Activated naive CD8-positive, alpha-beta T cell treated with anti-CD3 and anti-CD28 coated beads, Interleukin-2, amount 50 U/mL, for 16 hours (primary cell): ENCODE data around the gene PREP.

Experiments used
- DNase-seq: peaks from one replicate; pipeline ENCODE4 v3.0.0-alpha.2; 2020; ENCODE audit warnings: low read depth, low spot score

PREP gene

DNA sequence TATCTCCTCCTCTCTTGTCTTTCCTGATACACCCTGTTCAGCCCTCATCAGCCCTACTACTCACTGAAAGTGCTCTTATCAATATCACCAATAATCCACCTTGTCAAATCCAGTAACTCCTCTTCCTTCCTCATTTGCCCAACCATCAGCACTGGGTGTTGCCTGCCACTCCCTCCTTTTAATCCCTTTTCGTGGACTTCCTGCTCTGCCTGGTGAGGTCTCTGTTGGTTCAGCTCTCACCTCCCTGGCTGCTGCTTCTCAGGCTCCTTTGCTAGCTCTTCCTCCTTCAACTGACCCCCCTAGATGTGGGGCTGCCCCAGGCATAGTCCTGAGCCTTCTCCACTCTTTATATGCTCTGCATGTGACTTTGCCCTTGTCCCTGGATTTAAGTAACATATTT, 92.5 kb downstream of the PREP start:
- DNase-seq: no peak

DNA sequence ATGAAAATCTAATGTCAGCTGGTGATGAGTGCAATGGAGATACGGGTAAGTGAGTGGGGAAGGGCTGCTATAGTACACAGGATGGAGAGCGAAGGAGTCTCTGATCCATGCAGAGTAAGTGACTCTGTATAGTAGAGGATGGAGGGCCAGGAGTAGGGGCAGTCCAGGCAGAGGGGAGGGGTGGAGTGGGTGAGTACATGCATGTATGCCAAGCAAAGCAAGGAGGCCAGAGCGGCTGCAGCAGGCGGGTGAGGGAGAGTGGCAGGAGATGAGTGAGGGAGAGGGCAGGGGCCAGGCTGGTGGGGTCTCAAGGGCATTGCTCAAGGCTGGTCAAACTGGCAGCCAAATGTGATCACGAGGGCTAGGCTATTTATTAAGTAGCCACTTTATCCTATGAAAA, 94.0 kb downstream of the PREP start:
- no peak for DNase-seq

DNA sequence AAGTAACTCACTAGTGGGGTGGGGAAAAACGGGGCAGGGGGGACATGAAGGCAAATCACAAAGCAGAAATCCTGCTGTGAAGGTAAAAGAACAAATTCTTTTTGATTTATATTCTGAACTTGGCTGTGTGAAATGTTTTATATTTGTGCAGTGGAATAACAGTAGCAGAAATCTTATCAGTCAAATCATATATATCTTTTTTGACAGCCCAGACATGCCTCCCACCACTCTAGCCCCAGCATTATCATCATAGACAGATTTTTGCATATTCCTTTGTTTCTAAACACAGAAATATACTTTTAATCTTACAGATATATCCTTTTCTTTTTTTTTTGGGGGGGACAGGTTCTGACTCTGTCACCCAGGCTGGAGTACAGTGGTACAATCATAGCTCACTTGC, 97.4 kb downstream of the PREP start:
- no peak for DNase-seq

DNA sequence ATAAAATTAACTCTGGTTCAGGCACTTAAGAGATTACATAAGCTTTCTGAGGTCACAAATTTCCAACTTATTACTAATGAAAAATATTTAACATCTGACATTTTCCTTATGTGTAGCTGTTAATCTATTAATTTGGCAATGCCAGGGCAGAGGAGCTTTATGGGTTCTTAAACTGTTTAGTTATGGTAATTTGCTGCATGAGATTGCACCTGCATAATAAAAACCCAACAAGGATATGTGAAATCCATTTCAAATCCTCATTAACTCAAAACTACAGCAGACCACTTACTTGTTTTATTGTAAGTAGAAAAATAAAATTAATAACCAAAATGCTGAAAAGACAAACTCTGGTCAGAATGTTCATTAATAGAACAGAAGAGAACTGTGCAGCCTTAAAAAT, 98.1 kb downstream of the PREP start:
- no peak for DNase-seq

DNA sequence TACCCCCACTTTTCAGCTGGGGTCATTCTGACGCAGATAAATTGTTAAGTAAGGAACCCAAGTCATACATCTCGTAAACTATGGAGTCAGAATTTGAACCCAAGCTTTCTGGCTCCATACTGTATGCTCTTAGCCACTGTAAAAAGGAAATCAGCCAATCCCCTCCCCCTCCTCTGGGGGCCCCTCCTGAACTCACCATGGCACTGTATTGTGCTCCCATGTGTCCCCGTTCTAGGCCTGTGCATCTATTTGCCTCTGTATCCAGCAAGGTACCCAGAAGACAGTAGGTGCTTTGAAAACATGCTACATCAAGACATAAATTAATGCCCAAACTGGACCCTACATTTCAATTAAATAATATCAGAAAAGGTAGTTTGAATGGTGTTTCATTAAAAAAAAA, 98.5 kb downstream of the PREP start:
- DNase-seq: no peak

DNA sequence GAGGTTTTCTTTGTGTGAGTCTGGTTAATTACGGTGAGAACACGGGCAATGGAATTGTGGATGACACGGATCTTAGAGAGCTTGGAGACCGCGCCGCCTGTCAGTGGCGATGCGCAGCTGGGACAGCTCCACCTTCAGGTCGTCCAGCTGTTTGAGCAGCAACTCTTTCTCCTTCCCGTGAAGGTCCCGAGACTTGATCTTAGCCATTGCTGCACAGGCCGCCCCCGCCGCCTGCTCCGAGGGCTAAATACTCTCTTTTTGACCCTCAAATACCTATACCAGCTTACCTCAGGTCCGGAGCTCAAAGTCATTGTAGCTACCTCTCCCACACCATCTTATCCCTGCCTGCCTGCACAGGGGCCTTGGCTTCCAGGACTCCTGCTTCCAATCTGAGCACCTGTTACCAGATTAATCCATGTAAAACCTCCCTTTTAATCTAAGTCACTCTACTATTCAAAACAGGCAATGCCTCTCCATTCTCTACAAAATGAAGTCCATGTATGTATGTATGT, 100.2 kb downstream of the PREP start:
- no peak for DNase-seq

DNA sequence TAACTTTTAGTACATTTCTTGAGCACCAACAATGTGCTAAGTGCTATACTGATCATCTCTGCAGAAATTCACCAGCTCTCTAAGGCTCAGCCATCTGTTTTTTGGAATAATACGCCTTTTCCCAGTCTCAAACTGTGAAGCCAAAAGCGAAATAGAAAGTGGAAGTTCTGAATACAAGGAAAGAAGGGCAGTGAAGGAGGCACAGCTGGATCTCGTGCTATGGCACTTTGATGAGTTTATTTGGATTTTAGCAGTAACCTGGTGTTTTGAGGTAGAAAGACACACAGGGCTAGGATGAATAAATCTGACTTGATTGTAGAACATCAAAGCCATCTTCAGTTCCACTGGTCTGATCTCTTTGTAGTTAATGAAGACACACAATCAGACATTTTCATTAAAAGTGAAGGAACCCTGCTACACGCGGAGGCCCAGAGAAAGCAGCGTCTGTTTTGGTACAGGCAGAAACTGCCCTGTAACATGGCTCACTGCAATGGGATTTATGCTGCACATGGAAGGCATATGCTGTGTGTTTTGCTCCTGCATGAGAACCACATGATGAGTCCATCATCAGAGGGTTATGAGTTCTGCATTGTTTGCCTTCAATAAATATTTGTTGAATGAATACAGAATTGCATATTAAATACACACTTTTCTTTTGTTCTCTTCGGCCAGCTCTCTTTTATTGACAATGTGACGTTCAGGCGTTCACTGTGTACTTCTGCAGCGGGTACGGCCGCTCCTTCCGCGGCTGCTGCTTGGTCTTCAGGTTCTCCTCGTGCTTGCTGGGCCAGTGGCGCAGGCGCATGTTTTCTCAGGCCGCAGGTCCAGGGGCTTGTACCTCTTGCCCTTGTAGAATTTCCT, 100.9 kb downstream of the PREP start:
- no peak for DNase-seq

DNA sequence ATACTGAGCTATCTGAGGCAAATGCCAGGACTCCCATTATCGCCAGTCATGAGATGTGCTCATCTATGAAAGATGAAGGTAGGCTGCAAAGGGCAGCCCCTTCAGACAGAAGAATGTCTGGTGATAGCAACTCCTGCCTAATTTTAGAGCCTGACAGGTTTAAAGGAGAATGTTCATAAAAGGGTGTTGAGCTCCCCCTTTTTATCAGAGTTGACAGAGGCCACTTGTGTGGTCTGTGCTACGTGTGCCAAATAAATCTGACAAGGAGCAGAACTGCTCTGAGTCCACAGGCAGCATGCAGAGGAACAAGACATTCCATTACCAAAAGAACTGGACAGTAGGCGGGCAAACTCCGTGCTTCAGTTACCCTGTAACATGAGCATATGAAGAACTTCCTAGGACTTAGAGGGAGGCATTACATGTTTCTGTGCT, 101.8 kb downstream of the PREP start:
- no peak for DNase-seq

DNA sequence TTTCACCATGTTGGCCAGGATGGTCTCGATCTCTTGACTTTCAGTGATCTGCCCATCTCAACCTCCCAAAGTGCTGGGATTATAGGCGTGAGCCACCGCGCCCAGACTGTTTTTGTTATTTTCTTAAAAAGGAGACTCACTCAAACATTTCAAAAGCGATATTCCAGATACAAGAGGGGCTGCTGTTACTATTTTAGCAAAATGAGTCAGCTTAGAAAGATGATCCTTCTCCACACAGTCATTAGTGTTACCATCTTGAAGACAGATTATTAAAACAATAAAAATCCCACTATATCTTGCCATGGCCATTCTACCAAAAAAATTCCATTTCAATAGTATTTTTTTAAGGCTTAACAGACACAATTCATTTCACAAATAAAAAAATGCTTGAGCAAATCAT, 102.8 kb downstream of the PREP start:
- no peak for DNase-seq

DNA sequence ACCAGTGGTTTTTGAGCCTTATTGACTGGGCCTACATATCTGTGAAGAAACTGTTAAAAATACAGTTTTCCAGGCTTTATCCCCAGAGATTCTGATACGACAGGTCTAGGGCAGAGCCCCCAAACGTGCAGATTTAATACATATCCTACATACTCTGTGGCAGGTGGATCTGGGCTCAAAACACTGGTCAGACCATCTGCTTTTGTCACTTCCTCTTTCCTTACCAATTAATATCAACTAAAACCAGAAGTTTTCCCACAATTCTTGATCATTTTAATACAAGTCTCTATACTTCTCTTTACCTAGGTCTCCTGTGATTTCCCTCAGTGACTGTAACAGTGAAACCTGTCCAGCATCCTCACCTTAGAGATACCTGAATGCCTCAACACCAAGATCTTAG, 108.8 kb downstream of the PREP start:
- DNase-seq: no peak

DNA sequence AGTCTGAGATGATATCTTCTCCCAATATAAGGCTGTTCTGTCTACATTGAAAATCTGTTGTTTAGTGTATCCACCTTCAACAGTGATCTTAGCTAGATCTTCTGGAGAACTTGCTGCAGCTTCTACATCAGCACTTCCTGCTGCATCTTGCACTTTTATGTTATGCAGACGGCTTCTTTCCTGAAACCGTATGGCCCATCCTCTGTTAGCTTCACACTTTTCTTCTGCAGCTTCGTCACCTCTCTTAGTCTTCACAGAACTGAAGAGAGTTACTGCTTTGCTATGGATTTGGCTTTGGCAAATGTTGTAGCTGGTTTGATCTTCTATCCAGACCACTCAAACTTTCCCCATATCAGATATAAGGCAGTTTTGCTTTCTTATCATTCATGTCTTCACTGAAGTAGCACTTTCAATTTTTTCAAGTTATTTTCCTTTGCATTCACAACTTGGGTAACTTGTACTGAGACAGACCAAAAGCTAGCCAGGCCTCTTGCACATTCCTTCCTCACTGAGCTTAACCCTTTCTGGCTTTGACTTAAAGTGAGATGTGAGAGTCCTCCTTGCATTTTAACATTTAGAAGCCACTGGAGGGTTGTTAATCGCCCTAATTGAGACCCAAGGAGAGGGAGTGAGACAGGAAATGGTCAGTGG, 110.1 kb downstream of the PREP start:
- DNase-seq: no peak

DNA sequence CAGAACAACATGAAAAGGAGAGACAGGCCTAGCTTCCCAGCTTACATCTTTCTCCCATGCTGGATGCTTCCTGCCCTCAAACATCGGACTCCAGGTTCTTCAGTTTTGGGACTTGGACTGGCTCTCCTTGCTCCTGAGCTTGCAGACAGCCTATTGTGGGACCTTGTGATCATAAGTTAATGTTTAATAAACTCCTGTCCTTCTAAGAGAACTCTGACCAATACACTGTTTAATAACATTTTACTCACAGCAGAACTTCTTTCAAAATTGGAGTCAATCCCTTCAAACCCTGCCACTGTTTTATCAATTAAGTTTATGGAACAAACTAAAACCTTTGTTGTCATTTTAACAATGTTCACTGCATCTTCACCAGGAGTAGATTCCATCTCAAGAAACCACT, 111.4 kb downstream of the PREP start:
- no peak for DNase-seq

DNA sequence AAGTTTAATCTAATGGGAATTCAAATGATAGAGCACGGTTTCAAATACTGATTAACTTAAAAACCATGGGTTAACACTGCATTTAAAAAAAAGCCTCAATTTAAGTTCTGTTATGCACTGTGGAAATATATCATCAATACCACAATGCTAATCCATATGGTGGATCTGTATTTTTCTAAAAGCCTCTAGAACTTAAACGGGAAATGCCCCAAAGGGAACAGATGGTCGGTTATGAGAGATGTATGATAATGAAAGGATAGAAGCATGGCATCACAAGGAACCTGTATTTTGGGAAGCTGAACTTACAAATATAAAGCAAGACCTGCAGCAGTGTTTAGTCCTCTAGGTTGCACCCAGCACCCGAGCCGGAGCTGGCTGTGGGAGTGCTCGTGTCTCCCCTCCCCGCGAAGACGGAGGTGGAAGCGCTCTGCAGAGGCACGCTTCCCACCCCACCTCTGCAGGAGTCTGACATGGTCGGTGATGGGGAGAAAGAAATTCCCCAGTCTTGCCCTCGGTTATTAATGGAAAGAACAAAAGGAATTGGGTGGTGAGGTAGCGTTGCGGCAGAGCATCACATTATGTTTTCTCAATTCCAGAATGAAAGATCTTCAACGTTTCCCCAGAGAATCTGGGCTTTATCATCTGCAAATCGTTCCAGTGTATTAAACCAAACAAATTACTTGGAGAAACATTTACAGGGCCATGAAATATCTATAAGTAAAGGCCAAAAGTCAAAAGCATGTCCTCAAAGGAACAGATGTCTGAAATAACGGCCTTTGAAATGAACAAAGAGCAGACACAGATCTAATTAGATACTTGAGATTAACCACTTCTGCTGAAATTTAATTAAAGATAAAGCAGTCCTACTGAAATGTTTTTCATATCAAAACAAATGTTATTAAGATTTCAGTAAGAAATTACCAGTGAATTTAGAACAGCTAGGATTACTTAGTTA, 120.0 kb downstream of the PREP start:
- DNase-seq: no peak

DNA sequence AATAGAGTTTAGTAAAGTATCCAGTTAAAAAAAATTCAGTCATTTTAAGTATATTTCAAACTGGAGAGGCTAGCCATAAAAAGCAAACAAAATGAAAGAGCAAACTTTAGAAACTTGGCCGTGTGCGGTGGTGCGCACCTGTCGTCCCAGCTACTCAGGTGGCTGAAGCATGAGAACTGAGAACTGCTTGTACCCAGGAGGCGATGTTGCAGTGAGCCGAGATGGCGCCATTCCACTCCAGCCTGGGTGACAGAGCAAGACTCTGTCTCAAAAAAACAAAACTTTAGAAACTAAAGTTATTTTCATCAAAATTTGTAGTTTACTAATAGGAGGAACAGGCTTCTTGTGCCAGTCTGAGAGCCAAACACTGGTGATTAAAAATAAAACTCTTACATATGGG, 122.8 kb downstream of the PREP start:
- no peak for DNase-seq

DNA sequence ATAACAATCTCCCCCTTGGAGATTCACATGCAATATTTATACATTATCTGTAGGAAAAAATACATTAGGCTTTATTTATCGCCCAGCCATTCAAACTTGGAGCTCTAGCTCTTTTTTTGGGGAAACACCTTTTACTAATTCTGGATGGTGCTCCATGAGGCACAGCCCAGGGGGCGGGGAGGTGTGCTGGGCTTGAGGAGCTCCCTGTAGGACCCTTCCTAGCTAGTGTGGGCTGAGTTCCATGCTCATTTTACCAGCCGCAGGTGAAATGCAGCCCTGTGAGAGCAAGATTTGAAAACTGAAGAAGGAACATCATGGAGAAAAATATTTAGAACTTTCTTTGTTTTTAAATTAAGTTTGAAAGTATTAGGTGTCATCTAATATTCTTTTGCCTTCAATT, 123.4 kb downstream of the PREP start:
- no peak for DNase-seq

DNA sequence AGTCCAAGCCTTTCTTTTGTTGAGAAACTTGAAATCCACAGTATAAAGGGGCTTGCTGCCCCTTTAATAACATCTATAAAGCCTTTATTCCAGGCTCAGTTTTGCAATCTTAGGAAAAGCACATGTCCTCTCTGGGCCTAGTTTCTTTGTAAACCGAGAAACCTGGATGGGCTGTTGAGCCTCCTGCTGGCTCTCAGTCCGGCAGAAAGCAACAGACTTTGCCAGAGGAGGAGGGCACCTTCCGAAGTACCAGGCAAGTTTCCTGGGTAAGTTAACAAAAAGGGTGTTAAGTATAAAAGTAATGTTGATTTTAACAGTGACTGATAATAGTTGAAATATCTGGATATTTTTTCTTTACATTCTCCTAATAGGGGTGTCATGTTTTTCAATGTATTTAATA, 124.1 kb downstream of the PREP start:
- no peak for DNase-seq

DNA sequence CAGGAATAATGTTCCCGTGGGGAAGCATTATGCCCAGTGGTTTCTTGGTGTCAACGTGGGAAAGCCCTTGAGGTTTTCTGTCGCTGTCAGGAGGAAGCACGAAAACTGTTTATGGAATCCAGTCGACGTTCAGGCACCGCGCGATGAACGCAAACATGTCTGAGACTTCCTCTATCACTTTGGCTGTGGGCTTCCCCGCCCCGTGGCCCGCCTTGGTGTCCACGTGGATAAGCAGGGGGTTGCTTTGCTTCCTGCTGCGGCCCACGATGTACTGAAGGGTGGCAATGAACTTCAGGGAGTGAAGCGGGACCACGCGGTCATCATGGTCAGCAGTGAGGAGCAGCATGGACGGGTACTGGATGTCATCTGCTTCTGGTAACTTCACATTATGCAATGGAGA, 124.8 kb downstream of the PREP start:
- DNase-seq: no peak

DNA sequence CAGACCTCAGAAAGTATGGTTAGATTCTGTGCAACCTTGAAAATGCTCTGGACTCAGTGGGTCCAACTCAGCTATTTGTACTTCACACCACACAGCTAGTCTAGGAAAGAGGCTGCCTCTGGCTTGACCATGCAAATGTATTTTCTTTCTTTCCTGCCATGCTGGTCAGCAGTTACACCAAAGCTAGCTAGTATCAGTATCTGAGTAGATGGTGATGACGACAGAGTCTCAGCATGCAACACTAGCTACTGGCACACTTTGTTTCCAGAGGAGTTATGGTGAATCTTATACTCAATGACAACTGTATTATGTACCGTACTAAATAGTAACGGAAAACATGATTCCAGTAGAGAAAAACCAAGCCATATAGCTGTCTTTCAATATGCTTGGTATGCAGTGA, 126.5 kb downstream of the PREP start:
- no peak for DNase-seq

DNA sequence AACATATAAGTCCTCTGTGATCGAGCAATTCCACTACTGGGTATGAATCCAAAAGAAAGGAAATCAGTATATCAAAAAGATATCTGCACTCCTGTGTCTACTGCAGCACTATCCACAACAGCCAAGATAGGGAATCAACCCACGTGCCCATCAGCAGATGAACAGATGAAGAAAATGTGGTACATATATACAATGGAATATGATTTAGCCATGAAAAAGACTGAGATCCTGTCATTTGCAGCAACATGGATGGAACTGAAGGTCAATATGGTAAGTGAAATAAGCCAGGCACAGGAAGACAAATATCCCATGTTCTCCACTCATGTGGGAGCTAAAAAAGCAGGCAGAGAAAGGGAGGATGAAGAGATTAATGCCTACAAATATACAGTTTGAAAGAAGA, 127.3 kb downstream of the PREP start:
- DNase-seq: no peak

DNA sequence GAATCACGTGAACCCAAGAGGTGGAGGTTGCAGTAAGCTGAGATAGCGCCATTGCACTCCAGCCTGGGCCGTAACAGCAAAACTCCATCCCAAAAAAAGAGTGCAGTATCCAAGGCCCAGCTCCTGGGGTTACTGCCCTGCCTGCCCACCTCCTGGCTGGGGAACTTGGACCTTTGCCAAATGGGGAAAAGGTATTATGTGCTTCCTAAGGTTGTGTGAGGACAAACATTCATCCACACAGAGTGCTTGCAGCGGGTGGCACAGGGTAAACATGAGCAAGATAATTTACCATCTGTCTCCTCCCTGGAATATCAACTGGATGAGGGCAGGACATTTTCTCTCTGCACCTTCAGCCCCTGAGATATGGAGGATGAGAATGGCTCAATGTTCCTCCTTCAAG, 128.2 kb downstream of the PREP start:
- no peak for DNase-seq

DNA sequence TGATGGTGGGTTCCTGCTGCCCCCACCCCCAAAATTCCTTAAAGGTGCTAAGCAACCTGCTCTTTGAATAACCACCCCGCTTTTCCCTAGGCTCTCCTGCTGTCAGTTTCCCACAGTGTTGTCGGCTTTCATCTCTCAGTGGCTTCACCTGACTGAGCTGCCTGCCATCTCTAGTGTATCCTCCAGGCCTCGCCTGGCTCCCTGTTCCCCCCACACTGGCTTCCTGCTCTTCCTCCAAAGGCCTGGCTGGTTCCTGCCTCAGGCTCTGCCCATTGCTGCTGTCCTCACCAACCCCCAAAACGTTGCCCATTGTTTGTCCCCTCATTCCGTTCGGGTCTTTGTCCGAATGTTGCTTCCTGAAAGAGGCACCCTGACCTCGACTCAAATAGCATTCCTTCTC, 129.3 kb downstream of the PREP start:
- no peak for DNase-seq

DNA sequence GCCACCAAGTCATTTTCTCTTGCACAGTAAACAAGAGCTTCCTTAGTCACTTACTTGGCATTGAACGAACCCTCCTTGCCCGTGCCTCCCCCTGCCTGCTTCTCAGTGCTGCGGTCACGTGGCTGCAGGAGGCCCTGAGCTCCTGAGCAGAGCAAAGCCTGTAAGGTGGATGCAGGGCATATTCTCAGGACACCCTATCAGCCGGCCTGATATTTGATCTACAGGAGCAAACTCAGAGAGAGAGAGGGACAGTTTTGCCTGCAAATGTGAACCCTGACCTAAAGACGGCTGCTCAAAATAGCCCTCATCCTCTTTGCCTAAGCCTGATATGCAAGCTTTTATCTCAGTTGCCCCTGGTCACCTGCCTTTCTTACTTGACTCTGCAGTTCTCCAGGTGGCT, 130.1 kb downstream of the PREP start:
- DNase-seq: no peak
